Lung (tissue), 12 donors: Measurements from ENCODE around the gene TBX4. TPM values are rescaled to one million over a fixed set of nuclear protein-coding genes. Genes with fewer than 3 reads are reported as not detected.

Source experiments
- ATAC-seq: fragments of 200-7000 bp; cut with Tn5 transposase; one replicate; pipeline ENCODE4 v1.9.1; 2020; ENCODE audit warnings: moderate number of reproducible peaks; ENCODE audit not compliant: insufficient read depth, low FRiP score
- DNase-seq, 3 donors: peaks; one replicate each; pipeline ENCODE4 v3.0.0-alpha.2; 2013 to 2017
- H3K27ac ChIP-seq, 2 donors: one replicate each; pipeline ENCODE4 v1.5.1; 2013; ENCODE audit warnings: mild to moderate bottlenecking in 2 of 2, moderate library complexity in 2 of 2, control low read depth in 1 of 2, inconsistent platforms in 1 of 2, low read depth in 1 of 2, low read length in 1 of 2
- H3K27me3 ChIP-seq, 3 donors: one replicate each; pipeline ENCODE4 v1.5.1; 2013; ENCODE audit warnings: low read length in 2 of 3; ENCODE audit not compliant: control insufficient read depth in 3 of 3, insufficient read depth in 3 of 3
- H3K36me3 ChIP-seq, 4 donors: one replicate each; pipeline ENCODE4 v1.5.1; 2013; ENCODE audit warnings: low read length in 4 of 4, mild to moderate bottlenecking in 1 of 4, moderate library complexity in 1 of 4; ENCODE audit not compliant: control insufficient read depth in 4 of 4, insufficient read depth in 4 of 4
- H3K4me1 ChIP-seq, 5 donors: one replicate each; pipeline ENCODE4 v1.5.1; 2013; ENCODE audit warnings: low read length in 5 of 5, mild to moderate bottlenecking in 2 of 5, moderate library complexity in 1 of 5; ENCODE audit not compliant: control insufficient read depth in 5 of 5, insufficient read depth in 5 of 5
- H3K4me3 ChIP-seq: one replicate; pipeline ENCODE4 v1.5.1; 2013; ENCODE audit warnings: mild to moderate bottlenecking, control low read depth, moderate library complexity
- H3K9ac ChIP-seq, 2 donors: one replicate each; pipeline ENCODE4 v1.5.1; 2013; ENCODE audit warnings: low read length in 2 of 2, control low read depth in 1 of 2; ENCODE audit not compliant: insufficient read depth in 1 of 2
- H3K9me3 ChIP-seq, 4 donors: one replicate each; pipeline ENCODE4 v1.5.1; 2013; ENCODE audit warnings: low read length in 3 of 4, mild to moderate bottlenecking in 1 of 4, moderate library complexity in 1 of 4; ENCODE audit not compliant: control insufficient read depth in 4 of 4, insufficient read depth in 3 of 4
- WGBS, 2 donors: extraction: QIAGEN DNeasy Blood & Tissue Kit; methylation state at CpG; one replicate each; pipeline ENCODE4 v1.1.7; 2013; 5-methylcytosine and 5-hydroxymethylcytosine counted together
- polyA plus RNA-seq, 2 donors: library from polyadenylated mRNA; stranded (reverse); fragments of 200-250 nt; gene quantifications; one replicate each; pipeline ENCODE4 v1.2.1, GENCODE V29; 2013
- total RNA-seq, 2 donors: library from RNA; depleted of rRNA in 1 of 2; stranded (reverse); fragments of >200 nt in 1 of 2; gene quantifications; one replicate each; pipeline ENCODE4 v1.2.1, GENCODE V29; 2014 to 2021
- TF ChIP-seq, protein P1 (sequence below): IDR thresholded peaks from 2 replicates; pipeline ENCODE4 v1.5.1; 2012; ENCODE audit warnings: mild to moderate bottlenecking; ENCODE audit errors: control extremely low read depth, extremely low read depth
- donor health status: control.
- donor health status: control.
- donor health status: Bipolar disorder and iron deficiency.
- donor health status: healthy.
- donor health status: DM: yes; HTN: yes; CAD: no.

TBX4 gene
- total and polyA plus RNA-seq, 4 donors, result 6.1 to 53.7 (median 22.0) TPM

DNA sequence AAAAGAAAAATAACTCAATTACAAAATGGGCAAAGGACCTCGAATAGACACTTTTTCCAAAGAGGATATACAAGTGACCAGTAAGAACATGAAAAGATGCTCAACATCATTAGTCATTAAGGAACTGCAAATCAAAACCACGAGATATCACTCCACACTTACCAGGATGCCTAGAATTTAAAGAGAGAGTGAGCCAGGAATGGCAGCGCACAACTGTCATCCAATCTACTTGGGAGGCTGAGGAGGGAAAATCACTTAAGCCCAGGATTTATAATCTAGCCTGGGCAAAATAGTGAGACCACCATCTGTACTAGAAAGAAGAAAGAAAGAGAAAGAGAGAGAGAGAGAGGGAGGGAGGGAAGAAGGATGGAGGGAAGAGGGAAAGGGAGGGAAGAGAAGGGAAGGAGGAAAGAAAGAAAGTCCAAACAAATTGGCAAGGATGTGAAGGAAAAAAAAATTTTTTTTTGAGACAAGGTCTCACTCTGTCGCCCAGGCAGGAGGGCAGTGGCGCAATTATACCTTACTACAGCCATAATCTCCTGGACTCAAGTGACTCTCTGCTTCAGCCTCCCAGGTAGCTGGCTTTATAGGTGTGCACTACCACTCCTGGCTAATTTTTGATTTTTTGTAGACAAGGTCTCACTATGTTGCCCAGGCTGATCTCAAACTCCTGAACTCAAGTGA, 30.0 kb upstream of the TBX4 start:
- H3K4me3 ChIP-seq, result no peak overlapping the region
- H3K9ac ChIP-seq, result no peak overlapping the region
- peaks cover 0 to 14% (median 1%) of the 10 kb centered on the region in 5 donors for H3K4me1 ChIP-seq
- DNase-seq (no peak), ATAC-seq (no peak)
- no peaks in the 10 kb centered on the region for H3K9me3 ChIP-seq
- WGBS, 2 donors, result 67 to 80% methylated on average over 5 of the region's 5 CpGs
- no peak overlapping the region for H3K27ac ChIP-seq
- H3K27me3 ChIP-seq, result peaks cover 0 to 7% (median 4%) of the 10 kb centered on the region in 3 donors
- H3K36me3 ChIP-seq, result no peaks in the 10 kb centered on the region
- TF ChIP-seq, protein P1, sequence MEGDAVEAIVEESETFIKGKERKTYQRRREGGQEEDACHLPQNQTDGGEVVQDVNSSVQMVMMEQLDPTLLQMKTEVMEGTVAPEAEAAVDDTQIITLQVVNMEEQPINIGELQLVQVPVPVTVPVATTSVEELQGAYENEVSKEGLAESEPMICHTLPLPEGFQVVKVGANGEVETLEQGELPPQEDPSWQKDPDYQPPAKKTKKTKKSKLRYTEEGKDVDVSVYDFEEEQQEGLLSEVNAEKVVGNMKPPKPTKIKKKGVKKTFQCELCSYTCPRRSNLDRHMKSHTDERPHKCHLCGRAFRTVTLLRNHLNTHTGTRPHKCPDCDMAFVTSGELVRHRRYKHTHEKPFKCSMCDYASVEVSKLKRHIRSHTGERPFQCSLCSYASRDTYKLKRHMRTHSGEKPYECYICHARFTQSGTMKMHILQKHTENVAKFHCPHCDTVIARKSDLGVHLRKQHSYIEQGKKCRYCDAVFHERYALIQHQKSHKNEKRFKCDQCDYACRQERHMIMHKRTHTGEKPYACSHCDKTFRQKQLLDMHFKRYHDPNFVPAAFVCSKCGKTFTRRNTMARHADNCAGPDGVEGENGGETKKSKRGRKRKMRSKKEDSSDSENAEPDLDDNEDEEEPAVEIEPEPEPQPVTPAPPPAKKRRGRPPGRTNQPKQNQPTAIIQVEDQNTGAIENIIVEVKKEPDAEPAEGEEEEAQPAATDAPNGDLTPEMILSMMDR, result no peak

DNA sequence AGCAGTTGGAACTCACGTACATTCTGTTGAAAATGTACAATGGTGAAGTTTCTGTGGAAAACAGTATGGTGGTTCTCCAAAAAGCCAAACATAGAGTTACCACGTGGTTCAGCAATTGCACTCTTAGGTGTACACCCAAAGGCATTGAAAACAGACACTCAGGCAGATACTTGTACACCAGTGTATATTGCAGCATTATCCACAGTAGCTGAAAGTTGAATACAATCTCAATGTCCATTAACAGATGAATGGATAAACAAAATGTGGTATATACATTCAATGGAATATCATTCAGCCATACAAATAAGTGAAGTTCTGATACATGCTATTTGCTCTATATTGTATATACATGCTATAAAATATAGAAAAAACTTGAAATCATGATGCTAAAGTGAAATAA, 29.4 kb upstream of the TBX4 start:
- H3K4me1 ChIP-seq, result peaks cover 0 to 12% (median 0%) of the 10 kb centered on the region in 5 donors
- H3K27me3 ChIP-seq, result peaks cover 0 to 7% (median 4%) of the 10 kb centered on the region in 3 donors
- H3K4me3 ChIP-seq, result no peak overlapping the region
- TF ChIP-seq, protein P1, result no peak
- no peak overlapping the region for H3K9ac ChIP-seq
- no peaks in the 10 kb centered on the region for H3K36me3 ChIP-seq
- H3K27ac ChIP-seq, result no peak overlapping the region
- ATAC-seq (no peak), DNase-seq (no peak)
- H3K9me3 ChIP-seq, result no peaks in the 10 kb centered on the region
- 42 to 60% methylated on average over 2 of the region's 2 CpGs for WGBS, 2 donors

DNA sequence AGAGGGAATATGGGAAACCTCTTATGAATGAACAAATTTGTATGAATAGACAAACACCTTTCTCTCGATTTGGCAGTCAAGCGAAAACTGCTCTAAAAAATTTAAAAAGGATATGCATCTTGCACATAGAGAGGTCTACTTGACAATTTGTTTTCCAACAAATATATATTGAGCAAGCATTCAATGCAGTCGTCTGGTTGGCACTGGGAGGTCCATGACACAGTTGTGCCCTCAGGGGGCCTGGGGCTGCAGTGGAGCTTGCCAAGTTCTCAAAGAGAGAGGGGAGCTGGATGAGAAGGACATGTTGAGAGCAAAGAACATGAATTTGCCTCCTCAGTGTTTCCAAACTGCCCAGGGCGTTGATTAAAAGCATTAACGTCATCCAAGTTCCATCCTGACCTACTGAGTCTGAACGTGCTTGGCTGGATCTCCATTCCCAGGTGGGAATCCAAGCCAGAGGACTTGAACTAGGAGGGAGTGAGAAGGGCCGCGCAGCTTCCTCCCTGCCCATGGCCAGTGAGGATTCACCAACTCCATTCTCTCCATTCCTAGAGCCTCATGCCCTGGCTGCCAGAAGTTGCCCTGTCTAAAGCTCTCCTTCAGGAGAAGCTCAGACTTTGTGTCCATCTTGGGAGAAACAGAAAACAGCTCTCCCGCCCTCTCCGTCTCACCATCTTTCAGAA, 28.1 kb upstream of the TBX4 start:
- TF ChIP-seq, protein P1, result no peak
- Histone ChIP-seq H3K9ac (no peak overlapping the region), H3K4me1 (peaks cover 0 to 12% (median 0%) of the 10 kb centered on the region in 5 donors), H3K4me3 (no peak overlapping the region), H3K27ac (no peak overlapping the region), H3K36me3 (no peaks in the 10 kb centered on the region), H3K27me3 (peaks cover 0 to 7% (median 4%) of the 10 kb centered on the region in 3 donors), H3K9me3 (no peaks in the 10 kb centered on the region)
- no peak for DNase-seq
- no peak for ATAC-seq
- 87 to 90% methylated on average over 10 of the region's 10 CpGs for WGBS, 2 donors
